Measurements from ENCODE around the gene KCTD8. TPM values are rescaled to one million over a fixed set of nuclear protein-coding genes. Genes with fewer than 3 reads are reported as not detected.
"Not testable (repeated sequence)": the region's sequence is repeated elsewhere in the genome, so short reads cannot be mapped to it uniquely, and the experiment has no call there.

KCTD8 gene
- total RNA-seq, 2 donors from 2014 or later: 0.26 TPM; not detected in 1

DNA sequence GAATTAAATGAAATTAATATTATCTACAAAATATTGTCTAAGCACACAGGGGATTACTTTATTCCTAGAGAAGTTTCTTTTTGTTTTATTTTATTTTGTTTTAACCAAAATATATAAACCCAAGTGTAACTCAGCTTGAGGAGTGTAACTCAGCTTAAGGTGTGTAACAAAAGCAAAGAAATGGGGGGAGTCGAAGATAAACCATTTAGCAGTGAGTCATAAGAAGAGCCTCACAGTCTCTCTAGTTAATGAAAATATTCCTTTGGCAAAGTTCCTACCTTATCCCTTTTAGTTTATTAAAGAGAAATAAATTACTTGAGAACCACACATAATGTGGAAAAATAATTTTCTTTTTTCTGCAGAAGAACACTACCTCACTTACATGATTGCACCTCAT, 261.8 kb downstream of the KCTD8 start:
- DNase-seq: no peak
- TF ChIP-seq, protein P1, sequence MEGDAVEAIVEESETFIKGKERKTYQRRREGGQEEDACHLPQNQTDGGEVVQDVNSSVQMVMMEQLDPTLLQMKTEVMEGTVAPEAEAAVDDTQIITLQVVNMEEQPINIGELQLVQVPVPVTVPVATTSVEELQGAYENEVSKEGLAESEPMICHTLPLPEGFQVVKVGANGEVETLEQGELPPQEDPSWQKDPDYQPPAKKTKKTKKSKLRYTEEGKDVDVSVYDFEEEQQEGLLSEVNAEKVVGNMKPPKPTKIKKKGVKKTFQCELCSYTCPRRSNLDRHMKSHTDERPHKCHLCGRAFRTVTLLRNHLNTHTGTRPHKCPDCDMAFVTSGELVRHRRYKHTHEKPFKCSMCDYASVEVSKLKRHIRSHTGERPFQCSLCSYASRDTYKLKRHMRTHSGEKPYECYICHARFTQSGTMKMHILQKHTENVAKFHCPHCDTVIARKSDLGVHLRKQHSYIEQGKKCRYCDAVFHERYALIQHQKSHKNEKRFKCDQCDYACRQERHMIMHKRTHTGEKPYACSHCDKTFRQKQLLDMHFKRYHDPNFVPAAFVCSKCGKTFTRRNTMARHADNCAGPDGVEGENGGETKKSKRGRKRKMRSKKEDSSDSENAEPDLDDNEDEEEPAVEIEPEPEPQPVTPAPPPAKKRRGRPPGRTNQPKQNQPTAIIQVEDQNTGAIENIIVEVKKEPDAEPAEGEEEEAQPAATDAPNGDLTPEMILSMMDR (IDR thresholded peaks at IDR 0.05): no peak
- no peak for TF ChIP-seq POLR2A (IDR thresholded peaks at IDR 0.05)

GRCh38 chr4:44186096-44186849, 262.3 kb downstream of the KCTD8 start:
- Histone ChIP-seq H3K27me3 (no peaks in the 10 kb centered on the region), H3K4me3 (no peak overlapping the region), H3K9me3 (no peaks in the 10 kb centered on the region), H3K4me1 (no peaks in the 10 kb centered on the region), H3K27ac (no peak overlapping the region), H3K36me3 (replicated peaks in 1 of 2; ENCODE audit: insufficient read depth in 1 of 2, low read depth in 2 of 2) (no peaks in the 10 kb centered on the region)
- DNase-seq (no peak), ATAC-seq (no peak)
- TF ChIP-seq, protein P1 (IDR thresholded peaks at IDR 0.05): no peak
- TF ChIP-seq POLR2A (IDR thresholded peaks at IDR 0.05): no peak
- 72 to 75% methylated on average over 21 to 23 of the region's 23 CpGs for WGBS, 2 donors
- intact Hi-C loops (cut with DNase I): no loop called here

More for the DNA sequence above, 261.8 kb downstream of the KCTD8 start:
- H3K36me3 ChIP-seq (replicated peaks in 1 of 2; ENCODE audit: insufficient read depth in 1 of 2, low read depth in 2 of 2): no peaks in the 10 kb centered on the region
- no peaks in the 10 kb centered on the region for H3K9me3 ChIP-seq
- intact Hi-C loops (cut with DNase I): no loop called here
- no peak overlapping the region for H3K4me3 ChIP-seq
- H3K27ac ChIP-seq: no peak overlapping the region
- ATAC-seq: no peak
- no peaks in the 10 kb centered on the region for H3K4me1 ChIP-seq
- 59 to 67% methylated on average over 1 of the region's 1 CpG for WGBS, 2 donors
- no peaks in the 10 kb centered on the region for H3K27me3 ChIP-seq

GRCh38 chr4:44181491-44182349, 266.9 kb downstream of the KCTD8 start:
- H3K4me1 ChIP-seq; H3K4me3 ChIP-seq; intact Hi-C loops (cut with DNase I); H3K9me3 ChIP-seq; H3K27me3 ChIP-seq; H3K36me3 ChIP-seq (replicated peaks in 1 of 2; ENCODE audit: insufficient read depth in 1 of 2, low read depth in 2 of 2); H3K27ac ChIP-seq; DNase-seq; ATAC-seq: not testable (repeated sequence)
- 84 to 90% methylated on average over 10 to 29 of the region's 54 CpGs for WGBS, 2 donors

- ATAC-seq; H3K4me3 ChIP-seq; H3K9me3 ChIP-seq; intact Hi-C loops (cut with DNase I); H3K27ac ChIP-seq; H3K27me3 ChIP-seq; H3K4me1 ChIP-seq; H3K36me3 ChIP-seq (replicated peaks in 1 of 2; ENCODE audit: insufficient read depth in 1 of 2, low read depth in 2 of 2); DNase-seq: not testable (repeated sequence)
- 77 to 91% methylated on average over 8 to 12 of the region's 27 CpGs for WGBS, 2 donors
Observed at GRCh38 chr4:44167766-44168165, 280.8 kb downstream of the KCTD8 start.

GRCh38 chr4:44165938-44166337, 282.7 kb downstream of the KCTD8 start:
- Histone ChIP-seq H3K9me3 (peaks cover 0 to 5% (median 0%) of the 10 kb centered on the region in 3 donors), H3K27me3 (no peaks in the 10 kb centered on the region), H3K27ac (no peak overlapping the region), H3K4me1 (no peaks in the 10 kb centered on the region), H3K36me3 (replicated peaks in 1 of 2; ENCODE audit: insufficient read depth in 1 of 2, low read depth in 2 of 2) (no peaks in the 10 kb centered on the region), H3K4me3 (no peak overlapping the region)
- intact Hi-C loops (cut with DNase I): no loop called here
- ATAC-seq (no peak), DNase-seq (no peak)
- WGBS, 2 donors: 37 to 51% methylated on average over 1 of the region's 1 CpG
- TF ChIP-seq, protein P1 (IDR thresholded peaks at IDR 0.05): no peak
- no peak for TF ChIP-seq POLR2A (IDR thresholded peaks at IDR 0.05)
